Calu3 (cell line): Measurements from ENCODE around the gene IL17B. TPM values are rescaled to one million over a fixed set of nuclear protein-coding genes. Genes with fewer than 3 reads are reported as not detected.

Experiments
- BruUV-seq: library from RNA; stranded (reverse); fragments of 400-500 nt; replicated peaks from 2 replicates; lab custom pipeline; 2021; lab: Mats Ljungman, UMichigan
- CTCF ChIA-PET: fragments of 300-600 bp; sonication (Branson Sonifier 250); formaldehyde crosslinking; loops from one replicate; lab custom pipeline; 2022; ENCODE audit warnings: antibody characterized with exemption; lab: Charles Lee
- DNase-seq: peaks from one replicate; pipeline ENCODE4 v3.0.0; 2022
- H3K27ac Mint-ChIP-seq: one replicate; pipeline ENCODE4 v1.8.0; 2022; ENCODE audit warnings: mixed read lengths; ENCODE audit not compliant: unreplicated experiment
- H3K27me3 Mint-ChIP-seq: one replicate; pipeline ENCODE4 v1.8.0; 2022; ENCODE audit warnings: mixed read lengths; ENCODE audit not compliant: unreplicated experiment
- H3K36me3 Mint-ChIP-seq: one replicate; pipeline ENCODE4 v1.8.0; 2022; ENCODE audit warnings: mild to moderate bottlenecking, moderate library complexity, mixed read lengths; ENCODE audit not compliant: insufficient read depth, unreplicated experiment
- H3K4me1 Mint-ChIP-seq: one replicate; pipeline ENCODE4 v1.8.0; 2022; ENCODE audit warnings: mild to moderate bottlenecking, low read depth, mixed read lengths; ENCODE audit not compliant: unreplicated experiment
- H3K4me3 Mint-ChIP-seq: one replicate; pipeline ENCODE4 v1.8.0; 2022; ENCODE audit warnings: mild to moderate bottlenecking, low read depth, moderate library complexity, mixed read lengths; ENCODE audit not compliant: unreplicated experiment
- H3K9me3 Mint-ChIP-seq: one replicate; pipeline ENCODE4 v1.8.0; 2022; ENCODE audit warnings: low read depth, mixed read lengths; ENCODE audit not compliant: unreplicated experiment
- CTCF ChIP-seq: fragments of 200-600 bp; IDR thresholded peaks from one replicate; pipeline ENCODE4 v1.8.0; 2022; ENCODE audit warnings: antibody characterized with exemption; ENCODE audit not compliant: unreplicated experiment
- intact Hi-C: fragments of 100-400 bp; cut with micrococcal nuclease; formaldehyde crosslinking; loops from one replicate; pipeline ENCODE4 v1.10.0; 2022; ENCODE audit not compliant: unreplicated experiment
- total RNA-seq: library from RNA; stranded (reverse); gene quantifications from 2 replicates; pipeline ENCODE4 v1.2.3, GENCODE V29; 2022

Gene IL17B
- total RNA-seq, 1 experiment from 2014 or later: not detected

- intact Hi-C loops: no loop called here
- CTCF ChIA-PET: no interaction called here
- no peaks in the 10 kb centered on the region for H3K9me3 Mint-ChIP-seq
- no peaks in the 10 kb centered on the region for H3K36me3 Mint-ChIP-seq
- no peak for DNase-seq
- H3K27me3 Mint-ChIP-seq: peaks cover 43% of the 10 kb centered on the region
- TF ChIP-seq CTCF: no peak
- H3K27ac Mint-ChIP-seq: no peak overlapping the region
- H3K4me3 Mint-ChIP-seq: no peak overlapping the region
- peaks cover 9% of the 10 kb centered on the region for H3K4me1 Mint-ChIP-seq
- BruUV-seq: no TSS peak
Observed at GRCh38 chr5:149416987-149417710, 38.1 kb upstream of the IL17B start.

- Mint-ChIP-seq H3K4me1 (peaks cover 9% of the 10 kb centered on the region), H3K36me3 (no peaks in the 10 kb centered on the region), H3K27me3 (peaks cover 37% of the 10 kb centered on the region), H3K4me3 (no peak overlapping the region), H3K27ac (no peak overlapping the region), H3K9me3 (no peaks in the 10 kb centered on the region)
- TF ChIP-seq CTCF: no peak
- intact Hi-C loops: no loop called here
- DNase-seq: no peak
- CTCF ChIA-PET: no interaction called here
- BruUV-seq: no TSS peak
Observed at GRCh38 chr5:149415066-149415967, 36.2 kb upstream of the IL17B start.

GRCh38 chr5:149414405-149415065, 35.4 kb upstream of the IL17B start:
- CTCF ChIA-PET: no interaction called here
- Mint-ChIP-seq H3K9me3 (no peaks in the 10 kb centered on the region), H3K36me3 (no peaks in the 10 kb centered on the region), H3K27ac (no peak overlapping the region), H3K27me3 (peaks cover 30% of the 10 kb centered on the region), H3K4me3 (no peak overlapping the region), H3K4me1 (peaks cover 9% of the 10 kb centered on the region)
- TF ChIP-seq CTCF: no peak
- BruUV-seq: no TSS peak
- DNase-seq: no peak
- intact Hi-C loops: no loop called here

- CTCF ChIA-PET: interaction anchor here (1.2 to 1.3 kb wide), 2 partner anchors 9 to 10 kb away, joined by 5 read pairs; no protein-coding TSS in a partner anchor
Observed at GRCh38 chr5:149413477-149414210, 34.6 kb upstream of the IL17B start.

More at GRCh38 chr5:149413477-149414210, 34.6 kb upstream of the IL17B start:
- Mint-ChIP-seq H3K4me3 (no peak overlapping the region), H3K27me3 (peaks cover 21% of the 10 kb centered on the region), H3K27ac (no peak overlapping the region), H3K9me3 (no peaks in the 10 kb centered on the region), H3K4me1 (peaks cover 9% of the 10 kb centered on the region), H3K36me3 (no peaks in the 10 kb centered on the region)
- no peak for TF ChIP-seq CTCF
- intact Hi-C loops: no loop called here
- BruUV-seq: no TSS peak
- no peak for DNase-seq
